Subcutaneous adipose tissue (tissue), 4 donors: ENCODE results near the gene SLC8A1. TPM values are rescaled to one million over a fixed set of nuclear protein-coding genes. Genes with fewer than 3 reads are reported as not detected.

Source experiments
- total RNA-seq, 4 donors: library from RNA; depleted of rRNA; stranded (reverse); fragments of >200 nt; gene quantifications; one replicate each; pipeline ENCODE4 v1.1.0, GENCODE V29; 2016
- TF ChIP-seq, protein P1 (sequence below): fragments of 450-650 bp; IDR thresholded peaks from one replicate; pipeline ENCODE4 v1.5.1; 2016; ENCODE audit warnings: low read depth, mild to moderate bottlenecking, control low read depth, antibody characterized with exemption, moderate library complexity

The SLC8A1 gene
- total RNA-seq: 10 to 100 TPM in 2 of 4 donors, 1 to 10 TPM in 2; 7.5 to 32.5 (median 12.9) TPM

DNA sequence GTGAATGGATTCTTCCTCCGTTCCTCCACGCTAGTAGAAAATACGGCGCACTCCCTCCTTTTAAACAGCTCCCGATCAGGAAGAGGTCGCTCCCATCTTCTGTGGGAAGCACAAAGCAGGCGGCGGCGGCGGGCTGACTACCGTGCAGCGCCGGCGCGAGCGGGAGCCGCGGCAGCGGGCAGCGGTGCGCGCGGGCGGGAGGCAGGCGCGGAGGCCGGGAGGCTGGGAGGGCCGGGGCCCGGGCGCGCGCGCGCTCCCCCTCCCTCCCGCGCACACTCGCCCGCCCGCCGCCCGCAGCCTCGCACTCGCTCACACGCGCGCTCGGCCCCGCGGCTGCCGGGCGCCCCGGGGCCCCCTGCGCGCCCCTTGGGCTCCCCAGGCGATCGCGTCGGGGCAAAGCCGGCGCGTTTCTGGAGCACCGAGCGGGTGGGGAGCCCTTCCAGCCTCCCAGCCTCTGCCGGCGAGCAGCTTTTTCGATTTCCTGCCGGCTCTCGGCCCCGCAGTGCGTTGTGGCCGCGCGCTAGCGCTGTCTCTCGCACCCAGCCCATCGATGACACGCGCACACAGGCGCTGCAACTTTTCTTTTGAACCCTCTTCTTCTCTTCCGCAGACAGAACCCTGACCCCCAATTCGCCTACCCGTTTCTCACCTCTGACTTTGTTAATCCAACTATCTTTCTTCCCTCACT, at the start of gene SLC8A1:
TSS of gene SLC8A1 (minus strand) at position 173 of the 688 bp plus-strand sequence.
- TF ChIP-seq, protein P1, sequence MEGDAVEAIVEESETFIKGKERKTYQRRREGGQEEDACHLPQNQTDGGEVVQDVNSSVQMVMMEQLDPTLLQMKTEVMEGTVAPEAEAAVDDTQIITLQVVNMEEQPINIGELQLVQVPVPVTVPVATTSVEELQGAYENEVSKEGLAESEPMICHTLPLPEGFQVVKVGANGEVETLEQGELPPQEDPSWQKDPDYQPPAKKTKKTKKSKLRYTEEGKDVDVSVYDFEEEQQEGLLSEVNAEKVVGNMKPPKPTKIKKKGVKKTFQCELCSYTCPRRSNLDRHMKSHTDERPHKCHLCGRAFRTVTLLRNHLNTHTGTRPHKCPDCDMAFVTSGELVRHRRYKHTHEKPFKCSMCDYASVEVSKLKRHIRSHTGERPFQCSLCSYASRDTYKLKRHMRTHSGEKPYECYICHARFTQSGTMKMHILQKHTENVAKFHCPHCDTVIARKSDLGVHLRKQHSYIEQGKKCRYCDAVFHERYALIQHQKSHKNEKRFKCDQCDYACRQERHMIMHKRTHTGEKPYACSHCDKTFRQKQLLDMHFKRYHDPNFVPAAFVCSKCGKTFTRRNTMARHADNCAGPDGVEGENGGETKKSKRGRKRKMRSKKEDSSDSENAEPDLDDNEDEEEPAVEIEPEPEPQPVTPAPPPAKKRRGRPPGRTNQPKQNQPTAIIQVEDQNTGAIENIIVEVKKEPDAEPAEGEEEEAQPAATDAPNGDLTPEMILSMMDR: no peak

DNA sequence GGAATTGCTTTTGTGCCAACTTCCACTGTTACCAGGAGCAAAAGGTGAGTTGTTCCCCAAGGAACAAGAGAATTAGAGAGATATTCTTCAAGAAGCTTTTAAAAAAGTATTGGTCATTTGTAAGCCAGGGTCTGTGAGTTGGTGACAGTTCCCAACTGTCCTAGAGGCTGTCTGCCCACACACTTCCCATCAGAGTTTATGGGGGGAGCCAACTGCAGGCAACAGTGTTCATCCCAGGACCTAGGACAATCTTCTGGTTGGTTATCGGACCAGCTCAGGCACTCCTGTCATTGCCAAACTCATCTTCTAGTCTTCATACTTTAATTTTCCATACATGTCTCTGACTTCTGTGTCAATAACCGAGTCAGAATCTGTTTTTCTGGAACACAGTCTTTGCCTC, 47.5 kb upstream of the SLC8A1 start:
- TF ChIP-seq, protein P1: no peak

DNA sequence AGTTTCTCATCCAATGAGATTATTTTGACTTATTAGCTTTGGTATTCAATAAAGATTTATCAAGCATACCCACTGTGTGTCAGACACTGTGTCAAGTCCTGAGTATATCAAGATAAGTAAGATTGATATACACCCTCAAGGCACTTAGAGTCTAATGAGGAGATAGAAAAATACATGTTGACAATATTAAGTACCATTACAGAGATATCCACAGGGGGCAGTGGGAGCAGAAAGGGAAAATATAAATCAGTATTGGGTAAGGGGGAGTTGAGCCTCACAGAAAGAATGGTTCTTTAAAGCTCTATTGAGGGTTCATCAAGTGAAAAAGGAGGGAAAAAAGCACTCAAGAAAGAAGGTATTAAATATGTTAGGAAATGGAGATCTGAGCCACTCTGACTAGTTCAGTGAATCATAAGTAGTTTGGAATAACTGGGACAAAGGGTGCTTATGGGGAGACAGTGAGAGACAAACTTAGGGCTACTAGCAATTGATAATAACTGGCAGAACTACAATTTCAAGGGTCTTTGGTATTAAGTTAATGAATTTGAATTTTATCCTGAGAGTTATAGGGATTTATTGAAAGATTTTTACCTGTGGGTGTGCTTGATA, 45.5 kb upstream of the SLC8A1 start:
- TF ChIP-seq, protein P1: no peak

DNA sequence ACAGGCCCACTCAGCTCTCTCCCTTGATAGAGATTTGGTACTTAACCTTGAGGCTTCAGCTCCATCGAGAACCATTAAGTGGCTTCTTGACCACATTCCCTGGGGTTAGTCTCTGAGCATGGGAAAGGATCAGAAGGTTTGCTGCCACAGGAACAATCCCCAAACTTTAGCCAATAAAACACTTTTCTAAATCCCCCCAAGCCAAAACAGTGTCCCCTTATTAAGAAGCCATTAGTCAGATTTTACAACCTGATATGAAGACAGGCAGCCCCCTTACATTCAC, 37.7 kb upstream of the SLC8A1 start:
- TF ChIP-seq, protein P1: no peak

DNA sequence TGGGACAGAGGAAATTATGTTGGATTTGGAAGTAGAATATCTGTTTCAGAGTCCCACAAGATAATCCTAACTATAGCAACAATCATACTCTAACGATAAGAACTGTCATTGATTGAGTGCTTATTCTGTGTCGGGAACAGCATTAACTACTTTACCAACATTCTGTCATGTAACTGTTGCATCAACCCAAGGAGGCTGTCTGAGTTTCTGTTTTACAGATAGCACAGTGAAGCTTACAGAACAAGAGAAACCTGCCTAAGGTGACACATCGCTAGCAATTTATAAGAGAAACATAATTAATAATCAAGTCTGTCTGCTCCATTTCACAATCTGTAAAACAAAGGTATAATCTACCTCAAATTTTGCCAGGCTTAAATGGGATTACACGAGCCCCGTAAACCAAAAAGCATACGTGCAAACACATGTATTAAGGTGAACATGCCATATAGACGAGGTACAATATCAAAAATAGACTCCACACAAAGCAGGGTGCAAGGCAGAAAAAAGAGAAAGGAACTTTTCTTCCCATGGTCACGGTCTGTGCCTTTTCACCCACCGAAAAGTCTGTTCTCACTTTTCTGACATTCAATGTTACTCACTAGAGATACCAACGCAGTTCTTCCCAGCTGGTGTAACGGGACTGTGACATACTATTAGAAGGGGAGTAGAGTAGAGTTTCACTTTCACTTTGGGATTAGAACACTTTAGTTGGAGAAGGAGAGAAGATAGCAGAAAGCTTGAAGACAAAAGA, 37.2 kb upstream of the SLC8A1 start:
- TF ChIP-seq, protein P1: no peak

DNA sequence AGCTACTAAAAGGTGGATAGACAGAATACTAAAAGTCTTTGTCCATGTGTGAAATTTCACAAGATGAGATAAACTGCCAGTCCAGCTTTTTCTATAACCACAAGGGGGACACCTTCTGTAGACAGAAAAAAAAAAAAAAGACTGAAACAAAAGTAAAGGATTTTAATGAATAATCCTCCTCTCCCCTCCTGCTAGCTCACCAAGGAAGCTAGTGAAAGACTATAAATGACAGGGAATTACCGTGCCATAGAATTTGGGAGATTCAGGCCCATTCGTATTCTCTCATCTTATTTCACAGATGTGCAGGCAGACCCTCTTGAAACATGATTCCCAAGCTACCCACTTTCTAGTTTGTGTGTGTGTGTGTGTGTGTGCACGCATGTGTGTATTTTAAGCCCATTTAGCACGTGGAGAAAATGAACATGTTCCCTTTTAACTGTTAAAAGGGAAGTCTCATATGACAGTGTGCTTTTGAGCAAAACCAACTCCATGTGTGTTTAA, 36.3 kb upstream of the SLC8A1 start:
- TF ChIP-seq, protein P1: no peak

DNA sequence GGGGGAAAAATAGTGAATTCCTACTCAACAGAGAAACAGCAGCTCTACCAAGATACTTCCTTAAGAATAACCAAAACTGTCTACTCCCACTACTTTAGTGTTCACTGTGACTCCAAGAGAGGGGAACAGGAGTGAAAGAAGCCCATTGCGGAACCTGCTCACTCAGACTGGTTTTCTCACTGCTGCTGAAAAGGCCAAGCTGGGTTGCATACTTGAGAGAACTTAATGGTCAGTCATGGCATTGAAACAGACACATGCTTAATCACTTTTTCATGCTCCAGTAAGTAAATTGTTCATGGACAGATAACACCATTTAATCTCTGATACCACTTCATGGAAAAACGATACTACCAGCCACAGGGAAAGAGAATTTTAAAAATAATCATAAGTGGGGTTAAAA, 35.7 kb upstream of the SLC8A1 start:
- TF ChIP-seq, protein P1: no peak
